Left lung (tissue), 10 donors: ENCODE measurements around the gene PKNOX2. TPM values are rescaled to one million over a fixed set of nuclear protein-coding genes. Genes with fewer than 3 reads are reported as not detected.

Source experiments
- ATAC-seq: fragments of 200-7000 bp; cut with Tn5 transposase; one replicate; pipeline ENCODE4 v1.9.1; 2020; ENCODE audit warnings: moderate library complexity
- DNase-seq, 4 donors: peaks; one replicate each; pipeline ENCODE4 v3.0.0-alpha.2; 2013 to 2020
- H3K27ac ChIP-seq, 2 donors: fragments of 200-600 bp; sonication (generic) in 1 of 2; one replicate each; pipeline versions ENCODE4 v1.5.0 to v1.8.0; 2020 to 2021
- H3K27me3 ChIP-seq, 2 donors: fragments of 200-600 bp; sonication (generic) in 1 of 2; one replicate each; pipeline versions ENCODE4 v1.5.0 to v1.8.0; 2020 to 2021
- H3K36me3 ChIP-seq, 2 donors: fragments of 200-600 bp; sonication (generic) in 1 of 2; one replicate each; pipeline versions ENCODE4 v1.5.0 to v1.8.0; 2020 to 2021
- H3K4me1 ChIP-seq, 2 donors: fragments of 200-600 bp; one replicate each; pipeline ENCODE4 v1.8.0; 2021
- H3K4me3 ChIP-seq, 2 donors: fragments of 200-600 bp; sonication (generic) in 1 of 2; one replicate each; pipeline versions ENCODE4 v1.5.0 to v1.8.0; 2020 to 2021; ENCODE audit warnings: mild to moderate bottlenecking in 1 of 2
- H3K9me3 ChIP-seq, 2 donors: fragments of 200-600 bp; sonication (generic) in 1 of 2; one replicate each; pipeline versions ENCODE4 v1.5.0 to v1.8.0; 2020 to 2021
- CTCF ChIP-seq, 2 donors: fragments of 200-600 bp; sonication (generic) in 1 of 2; IDR thresholded peaks; one replicate each; pipeline versions ENCODE4 v1.5.0 to v1.8.0; 2021; ENCODE audit warnings: antibody characterized with exemption in 2 of 2
- intact Hi-C, 2 donors: fragments of 100-400 bp; cut with DNase I; formaldehyde crosslinking; loops; one replicate each; pipeline versions ENCODE4 v1.11.2 to v1.14.2; 2022
- polyA plus RNA-seq, 6 donors: library from polyadenylated mRNA; unstranded; fragments of 120-200 nt; gene quantifications; one replicate each; pipeline ENCODE4 v1.2.1, GENCODE V29; 2013; ENCODE audit not compliant: insufficient read length in 6 of 6
- total RNA-seq, 2 donors: library from RNA; stranded (reverse); fragmentation: NEBNext Ultra II Directional; extraction: Animal tissue kit (Norgen Biotek cat#: 25700); gene quantifications; one replicate each; pipeline ENCODE4 v1.2.1, GENCODE V29; 2021
- donor health status: DM: no; HTN: yes; CAD: no.
- donor health status: DM: no; HTN: no; CAD: no.

PKNOX2 gene
- total and polyA plus RNA-seq, 8 donors: 6.7 to 18.9 (median 16.7) TPM

- intact Hi-C loops: no loop called here
- Histone ChIP-seq H3K27me3 (peaks cover 0 to 17% of the 10 kb centered on the region in 2 donors), H3K36me3 (no peaks in the 10 kb centered on the region), H3K9me3 (no peaks in the 10 kb centered on the region), H3K4me3 (no peak overlapping the region), H3K4me1 (no peaks in the 10 kb centered on the region), H3K27ac (no peak overlapping the region)
- no peak for TF ChIP-seq CTCF (IDR thresholded peaks at IDR 0.05)
- ATAC-seq (no peak), DNase-seq (no peak)
These were observed 232.9 kb downstream of the PKNOX2 start for GRCh38 chr11:125397421-125397820.

- Histone ChIP-seq H3K27me3 (peaks cover 0 to 23% of the 10 kb centered on the region in 2 donors), H3K9me3 (no peaks in the 10 kb centered on the region), H3K4me1 (no peaks in the 10 kb centered on the region), H3K36me3 (no peaks in the 10 kb centered on the region), H3K27ac (no peak overlapping the region), H3K4me3 (no peak overlapping the region)
- intact Hi-C loops: no loop called here
- ATAC-seq: no peak
- no peak for DNase-seq
- no peak for TF ChIP-seq CTCF (IDR thresholded peaks at IDR 0.05)
These were observed 233.9 kb downstream of the PKNOX2 start for GRCh38 chr11:125398475-125398874.

GRCh38 chr11:125398994-125399640 is 234.6 kb downstream of the PKNOX2 start:
- no peaks in the 10 kb centered on the region for H3K4me1 ChIP-seq
- no peaks in the 10 kb centered on the region for H3K36me3 ChIP-seq
- ATAC-seq (no peak), DNase-seq (no peak)
- no peak overlapping the region for H3K4me3 ChIP-seq
- no peak for TF ChIP-seq CTCF (IDR thresholded peaks at IDR 0.05)
- H3K27ac ChIP-seq: no peak overlapping the region
- H3K9me3 ChIP-seq: no peaks in the 10 kb centered on the region
- peaks cover 0 to 28% of the 10 kb centered on the region in 2 donors for H3K27me3 ChIP-seq
- intact Hi-C loops: no loop called here

- peaks cover 0 to 4% of the 10 kb centered on the region in 2 donors for H3K4me1 ChIP-seq
- H3K9me3 ChIP-seq: no peaks in the 10 kb centered on the region
- no peak for DNase-seq
- no peak overlapping the region for H3K27ac ChIP-seq
- H3K36me3 ChIP-seq: no peaks in the 10 kb centered on the region
- no peak for ATAC-seq
- peaks cover 0 to 34% of the 10 kb centered on the region in 2 donors for H3K27me3 ChIP-seq
- no peak overlapping the region for H3K4me3 ChIP-seq
- no peak for TF ChIP-seq CTCF (IDR thresholded peaks at IDR 0.05)
- intact Hi-C loops: no loop called here
These were observed 235.4 kb downstream of the PKNOX2 start for GRCh38 chr11:125399945-125400344.

- DNase-seq (no peak), ATAC-seq (no peak)
- no peak for TF ChIP-seq CTCF (IDR thresholded peaks at IDR 0.05)
- peaks cover 0 to 47% of the 10 kb centered on the region in 2 donors for H3K27me3 ChIP-seq
- H3K27ac ChIP-seq: no peak overlapping the region
- intact Hi-C loops: no loop called here
- H3K4me3 ChIP-seq: no peak overlapping the region
- H3K4me1 ChIP-seq: peaks cover 0 to 10% of the 10 kb centered on the region in 2 donors
- no peaks in the 10 kb centered on the region for H3K36me3 ChIP-seq
- H3K9me3 ChIP-seq: no peaks in the 10 kb centered on the region
These were observed 236.7 kb downstream of the PKNOX2 start for GRCh38 chr11:125401235-125401634.
